ENCODE results near the gene RAMP1.
"Not testable (repeated sequence)": the region's sequence is repeated elsewhere in the genome, so short reads cannot be mapped to it uniquely, and the experiment has no call there.

The RAMP1 gene

GRCh38 chr2:237835372-237835771 lies 24.1 kb upstream of the RAMP1 start:
- H3K36me3 ChIP-seq (ENCODE audit: control insufficient read depth in 1 of 2, insufficient read depth in 2 of 2, low read length in 2 of 2), result no peaks in the 10 kb centered on the region
- no peaks in the 10 kb centered on the region for H3K9me3 ChIP-seq (ENCODE audit: control insufficient read depth in 1 of 2, low read length in 2 of 2)
- H3K4me3 ChIP-seq (ENCODE audit: low read depth in 1 of 2, low read length in 2 of 2), result no peak overlapping the region
- H3K27ac ChIP-seq (ENCODE audit: low read length), result no peak overlapping the region
- H3K4me1 ChIP-seq (ENCODE audit: control insufficient read depth in 1 of 2, insufficient read depth in 2 of 2, low read length in 2 of 2), result no peaks in the 10 kb centered on the region
- H3K27me3 ChIP-seq (ENCODE audit: low read depth, low read length), result no peaks in the 10 kb centered on the region

GRCh38 chr2:237841051-237841450 lies 18.4 kb upstream of the RAMP1 start:
- no peaks in the 10 kb centered on the region for H3K4me1 ChIP-seq (ENCODE audit: control insufficient read depth in 1 of 2, insufficient read depth in 2 of 2, low read length in 2 of 2)
- no peak overlapping the region for H3K4me3 ChIP-seq (ENCODE audit: low read depth in 1 of 2, low read length in 2 of 2)
- no peaks in the 10 kb centered on the region for H3K27me3 ChIP-seq (ENCODE audit: low read depth, low read length)
- H3K9me3 ChIP-seq (ENCODE audit: control insufficient read depth in 1 of 2, low read length in 2 of 2), result no peaks in the 10 kb centered on the region
- H3K36me3 ChIP-seq (ENCODE audit: control insufficient read depth in 1 of 2, insufficient read depth in 2 of 2, low read length in 2 of 2), result no peaks in the 10 kb centered on the region
- no peak overlapping the region for H3K27ac ChIP-seq (ENCODE audit: low read length)

- not testable (repeated sequence) for H3K4me1 ChIP-seq (ENCODE audit: control insufficient read depth in 1 of 2, insufficient read depth in 2 of 2, low read length in 2 of 2); H3K27ac ChIP-seq (ENCODE audit: low read length); H3K27me3 ChIP-seq (ENCODE audit: low read depth, low read length); H3K4me3 ChIP-seq (ENCODE audit: low read depth in 1 of 2, low read length in 2 of 2); H3K9me3 ChIP-seq (ENCODE audit: control insufficient read depth in 1 of 2, low read length in 2 of 2); H3K36me3 ChIP-seq (ENCODE audit: control insufficient read depth in 1 of 2, insufficient read depth in 2 of 2, low read length in 2 of 2)
These were observed 10.5 kb upstream of the RAMP1 start for GRCh38 chr2:237848940-237849339.

- Histone ChIP-seq H3K27ac (ENCODE audit: low read length) (no peak overlapping the region), H3K9me3 (ENCODE audit: control insufficient read depth in 1 of 2, low read length in 2 of 2) (no peaks in the 10 kb centered on the region), H3K36me3 (ENCODE audit: control insufficient read depth in 1 of 2, insufficient read depth in 2 of 2, low read length in 2 of 2) (no peaks in the 10 kb centered on the region), H3K4me3 (ENCODE audit: low read depth in 1 of 2, low read length in 2 of 2) (no peak overlapping the region), H3K27me3 (ENCODE audit: low read depth, low read length) (no peaks in the 10 kb centered on the region), H3K4me1 (ENCODE audit: control insufficient read depth in 1 of 2, insufficient read depth in 2 of 2, low read length in 2 of 2) (peaks cover 0 to 11% of the 10 kb centered on the region in 2 donors)
These were observed 5.1 kb upstream of the RAMP1 start for GRCh38 chr2:237854295-237854694.

- Histone ChIP-seq H3K4me3 (ENCODE audit: low read depth in 1 of 2, low read length in 2 of 2) (no peak overlapping the region), H3K27ac (ENCODE audit: low read length) (no peak overlapping the region), H3K9me3 (ENCODE audit: control insufficient read depth in 1 of 2, low read length in 2 of 2) (no peaks in the 10 kb centered on the region), H3K4me1 (ENCODE audit: control insufficient read depth in 1 of 2, insufficient read depth in 2 of 2, low read length in 2 of 2) (peaks cover 0 to 19% of the 10 kb centered on the region in 2 donors), H3K36me3 (ENCODE audit: control insufficient read depth in 1 of 2, insufficient read depth in 2 of 2, low read length in 2 of 2) (no peaks in the 10 kb centered on the region), H3K27me3 (ENCODE audit: low read depth, low read length) (no peaks in the 10 kb centered on the region)
These were observed 1.6 kb upstream of the RAMP1 start for GRCh38 chr2:237857791-237858190.

GRCh38 chr2:237858294-237859081 lies 935 bp upstream of the RAMP1 start:
- peak overlapping the region; percentile 42 to 64 for H3K4me3 ChIP-seq (ENCODE audit: low read depth in 1 of 2, low read length in 2 of 2)
- no peak overlapping the region for H3K27ac ChIP-seq (ENCODE audit: low read length)
- H3K9me3 ChIP-seq (ENCODE audit: control insufficient read depth in 1 of 2, low read length in 2 of 2), result no peaks in the 10 kb centered on the region
- no peaks in the 10 kb centered on the region for H3K27me3 ChIP-seq (ENCODE audit: low read depth, low read length)
- no peaks in the 10 kb centered on the region for H3K36me3 ChIP-seq (ENCODE audit: control insufficient read depth in 1 of 2, insufficient read depth in 2 of 2, low read length in 2 of 2)
- peaks cover 5 to 19% of the 10 kb centered on the region in 2 donors for H3K4me1 ChIP-seq (ENCODE audit: control insufficient read depth in 1 of 2, insufficient read depth in 2 of 2, low read length in 2 of 2)

GRCh38 chr2:237859082-237859433 lies 365 bp upstream of the RAMP1 start:
- no peaks in the 10 kb centered on the region for H3K27me3 ChIP-seq (ENCODE audit: low read depth, low read length)
- no peaks in the 10 kb centered on the region for H3K9me3 ChIP-seq (ENCODE audit: control insufficient read depth in 1 of 2, low read length in 2 of 2)
- H3K4me1 ChIP-seq (ENCODE audit: control insufficient read depth in 1 of 2, insufficient read depth in 2 of 2, low read length in 2 of 2), result peaks cover 7 to 21% of the 10 kb centered on the region in 2 donors
- no peaks in the 10 kb centered on the region for H3K36me3 ChIP-seq (ENCODE audit: control insufficient read depth in 1 of 2, insufficient read depth in 2 of 2, low read length in 2 of 2)
- no peak overlapping the region for H3K27ac ChIP-seq (ENCODE audit: low read length)
- H3K4me3 ChIP-seq (ENCODE audit: low read depth in 1 of 2, low read length in 2 of 2), result peak overlapping the region; percentile 42 to 64

GRCh38 chr2:237860273-237860935 lies 981 bp downstream of the RAMP1 start:
- Histone ChIP-seq H3K36me3 (ENCODE audit: control insufficient read depth in 1 of 2, insufficient read depth in 2 of 2, low read length in 2 of 2) (no peaks in the 10 kb centered on the region), H3K27me3 (ENCODE audit: low read depth, low read length) (no peaks in the 10 kb centered on the region), H3K4me3 (ENCODE audit: low read depth in 1 of 2, low read length in 2 of 2) (peak overlapping the region; percentile 60 to 64), H3K4me1 (ENCODE audit: control insufficient read depth in 1 of 2, insufficient read depth in 2 of 2, low read length in 2 of 2) (peaks cover 13 to 28% of the 10 kb centered on the region in 2 donors), H3K27ac (ENCODE audit: low read length) (peak overlapping the region; percentile 96), H3K9me3 (ENCODE audit: control insufficient read depth in 1 of 2, low read length in 2 of 2) (no peaks in the 10 kb centered on the region)

GRCh38 chr2:237861875-237862527 lies 2.6 kb downstream of the RAMP1 start:
- H3K4me1 ChIP-seq (ENCODE audit: control insufficient read depth in 1 of 2, insufficient read depth in 2 of 2, low read length in 2 of 2), result peaks cover 13 to 35% of the 10 kb centered on the region in 2 donors
- H3K27me3 ChIP-seq (ENCODE audit: low read depth, low read length), result no peaks in the 10 kb centered on the region
- H3K4me3 ChIP-seq (ENCODE audit: low read depth in 1 of 2, low read length in 2 of 2), result peak overlapping the region; percentile 21 to 44
- H3K36me3 ChIP-seq (ENCODE audit: control insufficient read depth in 1 of 2, insufficient read depth in 2 of 2, low read length in 2 of 2), result no peaks in the 10 kb centered on the region
- H3K9me3 ChIP-seq (ENCODE audit: control insufficient read depth in 1 of 2, low read length in 2 of 2), result no peaks in the 10 kb centered on the region
- H3K27ac ChIP-seq (ENCODE audit: low read length), result peak overlapping the region; percentile 96

- peaks cover 13 to 36% of the 10 kb centered on the region in 2 donors for H3K4me1 ChIP-seq (ENCODE audit: control insufficient read depth in 1 of 2, insufficient read depth in 2 of 2, low read length in 2 of 2)
- H3K4me3 ChIP-seq (ENCODE audit: low read depth in 1 of 2, low read length in 2 of 2), result peak overlapping the region; percentile 21 to 44
- H3K27me3 ChIP-seq (ENCODE audit: low read depth, low read length), result no peaks in the 10 kb centered on the region
- no peaks in the 10 kb centered on the region for H3K36me3 ChIP-seq (ENCODE audit: control insufficient read depth in 1 of 2, insufficient read depth in 2 of 2, low read length in 2 of 2)
- peak overlapping the region; percentile 96 for H3K27ac ChIP-seq (ENCODE audit: low read length)
- no peaks in the 10 kb centered on the region for H3K9me3 ChIP-seq (ENCODE audit: control insufficient read depth in 1 of 2, low read length in 2 of 2)
These were observed 3.1 kb downstream of the RAMP1 start for GRCh38 chr2:237862528-237862895.

GRCh38 chr2:237863102-237863511 lies 3.7 kb downstream of the RAMP1 start:
- Histone ChIP-seq H3K4me3 (ENCODE audit: low read depth in 1 of 2, low read length in 2 of 2) (peak overlapping the region in 1 of 2 donors; percentile 44), H3K36me3 (ENCODE audit: control insufficient read depth in 1 of 2, insufficient read depth in 2 of 2, low read length in 2 of 2) (no peaks in the 10 kb centered on the region), H3K27ac (ENCODE audit: low read length) (peak overlapping the region; percentile 96), H3K9me3 (ENCODE audit: control insufficient read depth in 1 of 2, low read length in 2 of 2) (no peaks in the 10 kb centered on the region), H3K27me3 (ENCODE audit: low read depth, low read length) (no peaks in the 10 kb centered on the region), H3K4me1 (ENCODE audit: control insufficient read depth in 1 of 2, insufficient read depth in 2 of 2, low read length in 2 of 2) (peaks cover 13 to 36% of the 10 kb centered on the region in 2 donors)

Measured in muscle layer of duodenum (tissue), 2 donors.